BLaER1 (cell line): ENCODE results near the gene ZNF106.
A peak's percentile ranks its signal among the peaks of the same experiment; 100 is the strongest.

ENCODE experiments used
- H3K27ac ChIP-seq: shearing (Covaris generic); formaldehyde crosslinking; 2 replicates; pipeline ENCODE4 v1.8.1; 2022
- H3K27me3 ChIP-seq: shearing (Covaris generic); formaldehyde crosslinking; 2 replicates; pipeline ENCODE4 v1.8.1; 2022
- H3K36me3 ChIP-seq: shearing (Covaris generic); formaldehyde crosslinking; 2 replicates; pipeline ENCODE4 v1.8.1; 2022
- H3K4me1 ChIP-seq: shearing (Covaris generic); formaldehyde crosslinking; 2 replicates; pipeline ENCODE4 v1.8.1; 2022
- H3K4me2 ChIP-seq: shearing (Covaris generic); formaldehyde crosslinking; 2 replicates; pipeline ENCODE4 v1.8.1; 2022
- H3K4me3 ChIP-seq: shearing (Covaris generic); formaldehyde crosslinking; 2 replicates; pipeline ENCODE4 v1.8.1; 2022
- H3K9ac ChIP-seq: shearing (Covaris generic); formaldehyde crosslinking; 2 replicates; pipeline ENCODE4 v1.8.1; 2022
- H3K9me3 ChIP-seq: shearing (Covaris generic); formaldehyde crosslinking; 2 replicates; pipeline ENCODE4 v1.8.1; 2022
- H4K20me1 ChIP-seq: shearing (Covaris generic); formaldehyde crosslinking; 2 replicates; pipeline ENCODE4 v1.8.1; 2022
- Cebpa-rat ChIP-seq: shearing (Covaris generic); IDR thresholded peaks from 2 replicates; pipeline ENCODE4 v1.8.1; 2022

Gene ZNF106

GRCh38 chr15:42502477-42502876, 11.5 kb upstream of the ZNF106 start:
- Histone ChIP-seq H3K4me1 (peaks cover 29% of the 10 kb centered on the region), H3K9ac (no peak overlapping the region), H3K9me3 (no peaks in the 10 kb centered on the region), H3K27ac (no peak overlapping the region), H3K27me3 (no peaks in the 10 kb centered on the region), H3K36me3 (0 out of 2 replicates have a peak, but pooled peaks cover 9% of the 10 kb centered on the region), H3K4me3 (no peak overlapping the region), H3K4me2 (no peak overlapping the region), H4K20me1 (peaks cover 34% of the 10 kb centered on the region)
- TF ChIP-seq Cebpa-rat, result no peak

GRCh38 chr15:42499858-42500609, 9.1 kb upstream of the ZNF106 start:
- TF ChIP-seq Cebpa-rat, result no peak
- H3K27me3 ChIP-seq, result no peaks in the 10 kb centered on the region
- H4K20me1 ChIP-seq, result peaks cover 25% of the 10 kb centered on the region; the same call in 1 of the 2 replicates
- no peak overlapping the region for H3K27ac ChIP-seq
- no peaks in the 10 kb centered on the region for H3K9me3 ChIP-seq
- H3K4me2 ChIP-seq, result peak overlapping the region; percentile 9; the same call in 1 of the 2 replicates
- H3K4me3 ChIP-seq, result no peak overlapping the region
- 0 out of 2 replicates have a peak overlapping the region, but pooled peaks have one; percentile 24 for H3K9ac ChIP-seq
- peaks cover 47% of the 10 kb centered on the region for H3K4me1 ChIP-seq
- H3K36me3 ChIP-seq, result 0 out of 2 replicates have a peak, but pooled peaks cover 5% of the 10 kb centered on the region

GRCh38 chr15:42498212-42499068, 7.5 kb upstream of the ZNF106 start:
- H4K20me1 ChIP-seq, result peaks cover 21% of the 10 kb centered on the region; the same call in 1 of the 2 replicates
- no peaks in the 10 kb centered on the region for H3K27me3 ChIP-seq
- H3K36me3 ChIP-seq, result 0 out of 2 replicates have a peak, but pooled peaks cover 2% of the 10 kb centered on the region
- peak overlapping the region; percentile 11; the same call in 1 of the 2 replicates for H3K4me2 ChIP-seq
- no peak for TF ChIP-seq Cebpa-rat
- H3K9ac ChIP-seq, result no peak overlapping the region
- H3K4me1 ChIP-seq, result peaks cover 63% of the 10 kb centered on the region
- H3K4me3 ChIP-seq, result no peak overlapping the region
- H3K27ac ChIP-seq, result no peak overlapping the region
- H3K9me3 ChIP-seq, result no peaks in the 10 kb centered on the region

GRCh38 chr15:42495361-42496212, 4.6 kb upstream of the ZNF106 start, which contains the start of gene SNAP23:
Gene SNAP23 (plus strand): TSS chr15:42495634. CDS start chr15:42511847, 16,213 bp downstream.
- H3K4me1 ChIP-seq, result peaks cover 76% of the 10 kb centered on the region
- no peaks in the 10 kb centered on the region for H3K27me3 ChIP-seq
- peaks cover 21% of the 10 kb centered on the region; the same call in 1 of the 2 replicates for H4K20me1 ChIP-seq
- H3K27ac ChIP-seq, result peak within 1 kb of the TSS; percentile 67
- no peaks in the 10 kb centered on the region for H3K9me3 ChIP-seq
- no peaks in the 10 kb centered on the region for H3K36me3 ChIP-seq
- H3K9ac ChIP-seq, result peak within 1 kb of the TSS; percentile 84
- H3K4me2 ChIP-seq, result peak within 1 kb of the TSS; percentile 88
- H3K4me3 ChIP-seq, result peak within 1 kb of the TSS; percentile 83
- no peak for TF ChIP-seq Cebpa-rat

- Histone ChIP-seq H3K27me3 (no peaks in the 10 kb centered on the region), H3K9me3 (no peaks in the 10 kb centered on the region), H3K4me1 (peaks cover 73% of the 10 kb centered on the region), H3K27ac (peak overlapping the region; percentile 14; the same call in 1 of the 2 replicates), H3K4me3 (peak overlapping the region; percentile 83), H4K20me1 (peaks cover 20% of the 10 kb centered on the region; the same call in 1 of the 2 replicates), H3K4me2 (peak overlapping the region; percentile 88), H3K36me3 (no peaks in the 10 kb centered on the region), H3K9ac (peak overlapping the region; percentile 84)
- no peak for TF ChIP-seq Cebpa-rat
Observed at GRCh38 chr15:42494998-42495360, 4.0 kb upstream of the ZNF106 start.

GRCh38 chr15:42493679-42494078, 2.7 kb upstream of the ZNF106 start:
- peaks cover 75% of the 10 kb centered on the region for H3K4me1 ChIP-seq
- H3K27ac ChIP-seq, result no peak overlapping the region; the same call in 1 of the 2 replicates
- H3K9ac ChIP-seq, result no peak overlapping the region
- H3K4me3 ChIP-seq, result no peak overlapping the region
- no peaks in the 10 kb centered on the region for H3K27me3 ChIP-seq
- H3K36me3 ChIP-seq, result no peaks in the 10 kb centered on the region
- peaks cover 11% of the 10 kb centered on the region; the same call in 1 of the 2 replicates for H4K20me1 ChIP-seq
- peak overlapping the region; percentile 88 for H3K4me2 ChIP-seq
- no peak for TF ChIP-seq Cebpa-rat
- H3K9me3 ChIP-seq, result no peaks in the 10 kb centered on the region

GRCh38 chr15:42491539-42492225, 741 bp upstream of the ZNF106 start:
- no peaks in the 10 kb centered on the region for H3K27me3 ChIP-seq
- H3K27ac ChIP-seq, result peak overlapping the region; percentile 95
- H3K9ac ChIP-seq, result peak overlapping the region; percentile 91
- peaks cover 6% of the 10 kb centered on the region; the same call in 1 of the 2 replicates for H3K36me3 ChIP-seq
- peaks cover 59% of the 10 kb centered on the region for H3K4me1 ChIP-seq
- no peak for TF ChIP-seq Cebpa-rat
- H3K4me3 ChIP-seq, result peak overlapping the region; percentile 88
- H3K4me2 ChIP-seq, result peak overlapping the region; percentile 79
- H3K9me3 ChIP-seq, result no peaks in the 10 kb centered on the region
- no peaks in the 10 kb centered on the region for H4K20me1 ChIP-seq

- no peak for TF ChIP-seq Cebpa-rat
Observed at GRCh38 chr15:42490291-42490670, 660 bp downstream of the ZNF106 start.

More at GRCh38 chr15:42490291-42490670, 660 bp downstream of the ZNF106 start:
- Histone ChIP-seq H3K4me1 (peaks cover 50% of the 10 kb centered on the region), H3K27me3 (no peaks in the 10 kb centered on the region), H4K20me1 (no peaks in the 10 kb centered on the region), H3K4me3 (peak overlapping the region; percentile 88), H3K27ac (peak overlapping the region; percentile 95), H3K36me3 (peaks cover 15% of the 10 kb centered on the region; the same call in 1 of the 2 replicates), H3K9ac (peak overlapping the region; percentile 91), H3K9me3 (no peaks in the 10 kb centered on the region), H3K4me2 (peak overlapping the region; percentile 79)
